ENCODE measurements around the gene TLR7.
A peak's percentile ranks its signal among the peaks of the same experiment; 100 is the strongest.

TLR7 gene

GRCh38 chrX:12890467-12890866, 23.6 kb downstream of the TLR7 start:
- DNase-seq (ENCODE audit: extremely low read depth in 1 of 2, low read depth in 1 of 2): no peak

DNA sequence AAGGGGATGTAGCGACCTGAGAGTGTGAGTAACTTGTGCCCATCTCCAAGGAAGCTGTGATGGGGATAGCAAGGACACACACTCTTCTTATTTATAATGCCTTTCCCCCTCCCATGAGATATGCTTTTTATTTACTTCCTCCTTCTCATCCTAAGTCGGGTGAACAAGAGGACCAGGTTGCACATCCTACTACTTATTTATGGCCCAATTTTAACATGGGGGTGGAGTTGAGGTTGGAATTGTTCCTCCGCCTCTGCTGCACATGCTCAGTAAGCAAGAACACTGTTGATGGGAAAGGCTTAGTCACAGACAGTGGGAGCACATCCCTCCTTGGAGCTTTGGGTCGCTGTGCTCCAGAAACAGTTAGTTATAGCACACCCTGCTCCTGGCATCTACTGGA, 24.3 kb downstream of the TLR7 start:
- DNase-seq (ENCODE audit: extremely low read depth in 1 of 2, low read depth in 1 of 2): no peak

- DNase-seq (ENCODE audit: extremely low read depth in 1 of 2, low read depth in 1 of 2): no peak
Observed at GRCh38 chrX:12891915-12892506, 25.1 kb downstream of the TLR7 start.

DNA sequence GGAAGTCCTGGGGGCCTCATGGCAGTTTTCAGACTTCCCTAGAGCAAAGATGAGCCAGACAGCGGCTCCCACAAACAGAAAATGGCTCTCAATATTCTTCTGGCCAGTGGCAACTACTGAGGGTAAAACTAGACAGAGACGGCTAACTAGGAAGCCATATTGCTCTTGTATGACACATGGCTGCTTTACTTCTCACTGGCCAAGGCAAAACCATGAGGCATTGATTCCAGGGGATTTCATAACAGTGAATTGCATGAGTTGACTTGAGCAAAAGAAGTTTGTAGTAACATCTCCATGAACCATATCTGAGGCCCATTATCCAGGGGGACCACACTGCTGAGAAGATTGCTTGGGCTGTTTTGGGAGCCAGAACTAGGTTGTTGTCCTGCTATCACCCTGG, 25.8 kb downstream of the TLR7 start:
- no peak for DNase-seq (ENCODE audit: extremely low read depth in 1 of 2, low read depth in 1 of 2)

GRCh38 chrX:12894074-12895030, 27.5 kb downstream of the TLR7 start:
- DNase-seq (ENCODE audit: extremely low read depth in 1 of 2, low read depth in 1 of 2): peak in 1 of 2 donors; percentile 20

DNA sequence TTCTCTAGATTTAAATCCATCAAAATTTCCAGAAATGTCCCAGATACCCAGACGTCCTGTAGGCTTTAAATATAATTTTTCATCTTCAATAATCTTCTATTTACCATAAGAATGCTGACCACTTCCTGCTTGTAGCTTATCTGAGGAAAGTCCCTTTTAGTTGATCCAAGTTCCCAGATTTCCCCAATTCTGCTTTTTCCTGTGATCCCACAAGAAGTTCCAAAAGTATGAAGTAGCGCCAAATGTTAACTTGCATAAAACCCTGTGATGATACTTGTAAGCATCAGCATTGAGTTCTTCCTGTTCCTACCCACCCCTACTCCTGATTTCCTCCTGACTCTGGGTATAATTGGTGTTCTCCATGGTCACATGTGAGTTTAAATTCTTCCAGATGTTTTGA, 29.0 kb downstream of the TLR7 start:
- DNase-seq (ENCODE audit: extremely low read depth in 1 of 2, low read depth in 1 of 2): no peak

DNA sequence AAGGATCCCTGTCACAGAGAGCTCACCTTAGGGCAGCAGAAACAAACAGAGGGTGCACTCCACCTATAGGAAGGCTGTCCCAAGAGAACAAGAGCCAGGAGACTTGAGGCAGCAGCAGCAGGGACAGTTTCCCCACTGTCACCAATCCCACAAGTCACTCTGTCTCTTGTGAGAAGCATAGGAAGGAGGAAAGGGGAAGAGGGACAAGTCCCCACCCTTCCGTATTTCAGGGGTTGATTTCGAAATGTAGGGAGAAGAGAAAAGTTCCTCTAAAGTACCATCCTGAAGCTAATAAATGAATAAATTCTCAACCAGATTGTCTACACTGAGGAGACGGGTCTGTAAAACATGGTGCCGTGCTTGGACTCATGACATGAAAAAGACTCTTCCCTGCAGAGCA, 30.1 kb downstream of the TLR7 start:
- no peak for DNase-seq (ENCODE audit: extremely low read depth in 1 of 2, low read depth in 1 of 2)

DNA sequence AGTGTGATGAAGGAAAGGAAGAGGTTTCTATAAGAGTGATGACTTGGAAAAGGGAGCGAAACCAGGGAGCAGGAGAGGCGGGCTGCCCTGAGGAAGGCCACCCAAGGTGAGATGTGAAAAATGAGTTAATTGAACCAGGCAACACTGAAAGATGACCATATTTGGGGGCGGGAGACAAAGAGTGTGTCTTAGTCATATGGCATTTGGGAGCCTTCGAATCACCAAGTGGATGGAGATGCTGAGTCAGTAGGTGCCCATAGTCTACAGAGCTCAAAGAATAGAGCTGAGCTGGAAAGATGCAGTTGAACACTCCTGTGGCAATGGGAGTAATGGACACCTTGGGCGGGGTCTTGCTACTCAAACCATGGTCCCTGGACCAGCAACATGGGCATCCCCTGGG, 31.2 kb downstream of the TLR7 start:
- no peak for DNase-seq (ENCODE audit: extremely low read depth in 1 of 2, low read depth in 1 of 2)

DNA sequence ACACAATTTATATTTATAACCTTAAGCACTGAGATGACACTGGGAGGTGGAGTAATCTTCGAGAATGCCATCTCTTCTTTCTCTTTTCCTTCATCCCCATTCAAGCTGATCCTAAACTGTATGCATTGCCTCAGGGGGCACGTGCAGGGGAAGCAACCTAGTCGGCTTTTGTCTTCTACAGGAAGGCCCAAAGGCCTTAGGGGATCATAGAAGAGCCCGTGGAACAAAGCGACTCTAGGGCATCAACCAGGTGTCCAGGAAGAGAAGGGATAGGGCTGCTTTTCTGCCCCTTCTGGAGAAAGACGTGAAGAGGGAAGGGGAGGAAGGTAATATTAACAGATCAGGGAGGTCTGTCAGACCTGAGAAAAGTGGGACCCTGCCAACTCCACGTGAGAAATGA, 32.6 kb downstream of the TLR7 start:
- no peak for DNase-seq (ENCODE audit: extremely low read depth in 1 of 2, low read depth in 1 of 2)

DNA sequence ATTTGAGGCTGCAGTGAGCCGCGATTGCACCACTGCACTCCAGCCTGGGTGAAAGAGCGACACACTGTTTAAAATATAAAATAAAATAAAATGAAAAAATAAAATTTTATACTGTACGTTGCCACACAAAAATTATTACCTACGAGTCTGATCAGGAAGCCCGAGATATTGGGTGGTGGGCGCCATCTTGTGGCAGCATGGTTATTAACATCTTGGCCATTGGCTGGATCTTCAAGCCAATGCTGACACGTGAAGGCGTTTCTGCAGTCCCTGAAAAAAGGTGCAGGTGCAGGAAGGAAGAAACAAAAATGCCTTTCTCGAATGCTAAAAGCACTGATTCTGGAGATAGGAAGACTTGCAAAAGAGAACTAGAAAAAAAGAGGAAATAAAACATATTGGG, 34.6 kb downstream of the TLR7 start:
- DNase-seq (ENCODE audit: extremely low read depth in 1 of 2, low read depth in 1 of 2): peak; percentile 8 to 42

- no peak for DNase-seq (ENCODE audit: extremely low read depth in 1 of 2, low read depth in 1 of 2)
Observed at GRCh38 chrX:12903646-12904045, 36.8 kb downstream of the TLR7 start.

DNA sequence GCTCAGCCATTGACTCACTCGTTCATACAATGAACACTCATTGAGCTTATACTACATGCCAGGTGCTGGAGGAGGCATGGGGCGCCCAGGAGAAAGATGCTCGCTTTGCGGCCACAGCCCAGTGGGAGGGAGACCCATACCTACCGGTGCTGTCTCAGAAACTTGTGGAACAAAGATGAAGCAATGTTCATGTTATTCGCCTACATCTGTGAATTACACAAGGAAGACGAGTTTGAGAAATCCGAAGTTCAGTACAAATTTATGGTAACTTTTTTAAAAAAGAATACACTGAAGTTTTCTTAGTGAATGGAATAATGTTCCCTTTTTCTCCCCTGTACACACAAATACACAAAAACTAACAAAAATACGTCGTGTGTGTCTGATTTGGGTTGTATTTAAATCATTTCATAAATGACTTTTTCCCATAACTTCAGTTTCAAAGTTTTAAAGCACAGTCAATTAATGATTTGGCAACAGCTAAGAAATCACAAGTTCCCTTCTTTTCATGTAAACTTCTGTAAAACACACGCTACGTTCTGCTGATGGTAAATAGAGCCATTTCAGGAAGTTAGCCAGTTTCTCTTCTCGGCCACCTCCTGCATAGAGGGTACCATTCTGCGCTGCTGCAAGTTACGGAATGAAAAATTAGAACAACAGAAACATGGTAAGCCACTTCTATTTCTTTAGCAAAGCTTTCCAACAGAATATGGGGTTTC, 39.3 kb downstream of the TLR7 start, which contains the start of gene TLR8:
Gene TLR8, plus strand, starts transcription at position 575 of the 716 bp plus-strand sequence. Its CDS starts 87 bp downstream, at position 662.
- DNase-seq (ENCODE audit: extremely low read depth in 1 of 2, low read depth in 1 of 2): no peak

GRCh38 chrX:12910423-12911121, 43.7 kb downstream of the TLR7 start:
- no peak for DNase-seq (ENCODE audit: extremely low read depth in 1 of 2, low read depth in 1 of 2)

DNA sequence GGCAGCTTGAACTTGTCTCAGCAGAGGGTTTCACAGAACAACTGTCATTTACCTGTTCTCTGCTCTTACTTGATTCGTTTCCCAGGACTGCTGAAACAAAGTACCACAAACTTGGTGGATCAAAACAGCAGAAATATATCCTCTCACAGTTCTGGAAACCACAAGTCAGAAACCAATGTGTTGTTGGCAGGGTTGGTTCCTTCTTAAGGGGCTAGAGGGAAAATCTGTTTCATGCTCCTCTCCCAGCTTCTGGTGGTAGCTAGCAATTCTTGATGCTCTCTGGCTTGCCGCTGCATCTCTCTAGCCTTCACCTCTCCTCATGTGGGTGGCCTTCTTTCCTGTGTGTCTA, 44.2 kb downstream of the TLR7 start:
- DNase-seq (ENCODE audit: extremely low read depth in 1 of 2, low read depth in 1 of 2): no peak

DNA sequence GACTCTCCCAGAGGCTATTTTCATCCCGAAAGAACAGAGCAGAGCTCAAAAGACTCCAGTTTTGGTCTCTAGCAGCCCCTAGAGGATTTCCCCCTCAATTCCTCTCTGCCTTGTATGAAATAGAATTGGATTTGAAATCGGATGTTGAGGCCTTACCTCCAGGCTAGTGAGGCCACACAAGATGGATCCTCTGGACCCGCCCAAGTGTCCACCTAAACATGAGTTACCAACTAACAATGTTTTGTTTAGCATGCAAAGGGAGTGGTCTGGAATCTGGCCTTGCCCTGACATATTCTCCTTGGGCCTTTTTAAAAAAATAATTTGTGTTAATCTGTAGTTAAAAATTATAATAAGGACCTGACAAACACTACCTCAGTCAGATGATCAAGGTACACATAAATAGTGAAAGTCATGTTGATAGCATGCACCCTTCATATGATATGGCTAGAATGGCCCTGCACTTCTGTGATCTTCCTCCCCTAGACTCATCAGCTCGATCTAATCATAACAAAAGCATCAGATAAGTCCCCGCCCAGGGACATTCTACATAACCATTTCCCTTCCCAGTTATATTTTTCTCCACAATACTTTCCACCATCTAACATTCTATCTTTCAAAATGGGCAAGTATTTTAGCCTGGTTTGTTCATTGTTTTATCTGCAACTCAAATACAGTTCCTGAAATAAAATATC, 46.1 kb downstream of the TLR7 start:
- DNase-seq (ENCODE audit: extremely low read depth in 1 of 2, low read depth in 1 of 2): no peak

DNA sequence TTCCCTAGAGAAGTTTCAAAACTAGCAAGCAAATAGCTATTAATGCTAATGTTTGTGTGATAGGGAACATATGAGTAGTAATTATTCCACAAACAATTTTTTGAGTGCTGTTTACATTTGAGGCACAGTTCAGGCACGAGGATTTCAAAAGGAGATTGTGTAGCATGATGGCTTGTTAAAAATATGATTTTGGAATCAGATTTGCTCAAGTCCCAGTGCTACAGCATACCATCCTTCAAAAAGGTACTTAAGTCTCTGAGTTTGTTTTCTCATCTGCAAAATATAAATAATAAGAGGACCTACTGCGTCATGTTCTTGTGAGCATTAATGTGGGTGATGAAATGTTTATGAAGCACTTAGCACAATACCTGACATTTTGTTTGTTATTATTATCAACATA, 50.9 kb downstream of the TLR7 start:
- DNase-seq (ENCODE audit: extremely low read depth in 1 of 2, low read depth in 1 of 2): no peak

GRCh38 chrX:12919051-12919450, 52.2 kb downstream of the TLR7 start:
- DNase-seq (ENCODE audit: extremely low read depth in 1 of 2, low read depth in 1 of 2): no peak

GRCh38 chrX:12919620-12920019, 52.7 kb downstream of the TLR7 start:
- no peak for DNase-seq (ENCODE audit: extremely low read depth in 1 of 2, low read depth in 1 of 2)

DNA sequence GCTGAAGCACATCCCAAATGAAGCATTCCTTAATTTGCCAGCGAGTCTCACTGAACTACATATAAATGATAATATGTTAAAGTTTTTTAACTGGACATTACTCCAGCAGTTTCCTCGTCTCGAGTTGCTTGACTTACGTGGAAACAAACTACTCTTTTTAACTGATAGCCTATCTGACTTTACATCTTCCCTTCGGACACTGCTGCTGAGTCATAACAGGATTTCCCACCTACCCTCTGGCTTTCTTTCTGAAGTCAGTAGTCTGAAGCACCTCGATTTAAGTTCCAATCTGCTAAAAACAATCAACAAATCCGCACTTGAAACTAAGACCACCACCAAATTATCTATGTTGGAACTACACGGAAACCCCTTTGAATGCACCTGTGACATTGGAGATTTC, 54.1 kb downstream of the TLR7 start:
- no peak for DNase-seq (ENCODE audit: extremely low read depth in 1 of 2, low read depth in 1 of 2)

DNA sequence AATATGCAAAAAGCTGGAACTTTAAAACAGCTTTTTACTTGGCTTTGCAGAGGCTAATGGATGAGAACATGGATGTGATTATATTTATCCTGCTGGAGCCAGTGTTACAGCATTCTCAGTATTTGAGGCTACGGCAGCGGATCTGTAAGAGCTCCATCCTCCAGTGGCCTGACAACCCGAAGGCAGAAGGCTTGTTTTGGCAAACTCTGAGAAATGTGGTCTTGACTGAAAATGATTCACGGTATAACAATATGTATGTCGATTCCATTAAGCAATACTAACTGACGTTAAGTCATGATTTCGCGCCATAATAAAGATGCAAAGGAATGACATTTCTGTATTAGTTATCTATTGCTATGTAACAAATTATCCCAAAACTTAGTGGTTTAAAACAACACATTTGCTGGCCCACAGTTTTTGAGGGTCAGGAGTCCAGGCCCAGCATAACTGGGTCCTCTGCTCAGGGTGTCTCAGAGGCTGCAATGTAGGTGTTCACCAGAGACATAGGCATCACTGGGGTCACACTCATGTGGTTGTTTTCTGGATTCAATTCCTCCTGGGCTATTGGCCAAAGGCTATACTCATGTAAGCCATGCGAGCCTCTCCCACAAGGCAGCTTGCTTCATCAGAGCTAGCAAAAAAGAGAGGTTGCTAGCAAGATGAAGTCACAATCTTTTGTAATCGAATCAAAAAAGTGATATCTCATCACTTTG, 55.2 kb downstream of the TLR7 start:
- no peak for DNase-seq (ENCODE audit: extremely low read depth in 1 of 2, low read depth in 1 of 2)

Measured in activated CD8-positive, alpha-beta memory T cell treated with anti-CD3 and anti-CD28 coated beads for 1 hour (primary cell).